DMS53 treated with DMSO at 0.1 percent for 48 hours (cell line): ENCODE measurements around the gene MAB21L4.

Source experiments
- DNase-seq: peaks from one replicate; lab custom pipeline; 2025; ENCODE audit not compliant: unreplicated experiment; lab: John Stamatoyannopoulos, UW

Gene MAB21L4

DNA sequence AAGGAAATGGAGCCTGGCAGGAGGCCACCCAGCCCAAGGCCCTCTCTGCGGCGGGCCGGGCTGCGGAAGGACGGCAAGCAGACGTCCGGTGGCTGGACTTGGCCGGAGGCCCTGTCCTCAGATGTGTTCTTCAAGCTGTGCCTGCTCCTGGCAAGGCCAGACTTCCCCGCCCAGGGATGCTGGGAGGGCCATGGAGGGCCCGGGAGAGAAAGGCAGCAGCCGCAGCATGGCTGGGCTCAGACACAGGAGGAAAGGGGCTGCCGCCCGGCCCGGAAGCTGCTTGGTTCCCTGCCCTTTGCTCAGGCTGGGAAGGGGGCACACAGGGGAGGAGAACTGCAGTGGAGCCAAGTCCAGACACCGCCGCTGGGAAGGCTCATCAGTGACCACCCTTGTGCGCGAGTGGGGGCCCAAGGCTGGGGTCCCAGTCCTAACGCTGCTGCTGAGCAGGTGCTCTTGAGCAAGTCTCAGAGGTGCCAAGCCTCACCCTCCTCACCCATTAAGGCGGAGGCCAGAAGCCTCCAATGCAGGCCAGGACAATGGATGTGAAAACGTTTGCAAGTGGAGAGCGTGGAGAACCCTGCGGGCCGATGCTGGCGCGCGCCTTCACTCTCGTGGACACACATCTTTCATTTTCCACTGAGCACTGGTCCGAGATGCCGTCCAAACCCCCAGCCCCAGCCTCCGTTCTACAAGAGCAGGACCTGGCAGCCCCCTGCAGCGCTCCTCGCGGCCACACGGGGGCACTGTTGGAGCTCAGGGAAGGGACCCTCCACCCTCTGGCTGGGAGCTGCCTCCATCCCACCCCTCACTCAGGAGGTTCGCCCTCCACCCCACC, 18.1 kb upstream of the MAB21L4 start:
- no peak for DNase-seq

DNA sequence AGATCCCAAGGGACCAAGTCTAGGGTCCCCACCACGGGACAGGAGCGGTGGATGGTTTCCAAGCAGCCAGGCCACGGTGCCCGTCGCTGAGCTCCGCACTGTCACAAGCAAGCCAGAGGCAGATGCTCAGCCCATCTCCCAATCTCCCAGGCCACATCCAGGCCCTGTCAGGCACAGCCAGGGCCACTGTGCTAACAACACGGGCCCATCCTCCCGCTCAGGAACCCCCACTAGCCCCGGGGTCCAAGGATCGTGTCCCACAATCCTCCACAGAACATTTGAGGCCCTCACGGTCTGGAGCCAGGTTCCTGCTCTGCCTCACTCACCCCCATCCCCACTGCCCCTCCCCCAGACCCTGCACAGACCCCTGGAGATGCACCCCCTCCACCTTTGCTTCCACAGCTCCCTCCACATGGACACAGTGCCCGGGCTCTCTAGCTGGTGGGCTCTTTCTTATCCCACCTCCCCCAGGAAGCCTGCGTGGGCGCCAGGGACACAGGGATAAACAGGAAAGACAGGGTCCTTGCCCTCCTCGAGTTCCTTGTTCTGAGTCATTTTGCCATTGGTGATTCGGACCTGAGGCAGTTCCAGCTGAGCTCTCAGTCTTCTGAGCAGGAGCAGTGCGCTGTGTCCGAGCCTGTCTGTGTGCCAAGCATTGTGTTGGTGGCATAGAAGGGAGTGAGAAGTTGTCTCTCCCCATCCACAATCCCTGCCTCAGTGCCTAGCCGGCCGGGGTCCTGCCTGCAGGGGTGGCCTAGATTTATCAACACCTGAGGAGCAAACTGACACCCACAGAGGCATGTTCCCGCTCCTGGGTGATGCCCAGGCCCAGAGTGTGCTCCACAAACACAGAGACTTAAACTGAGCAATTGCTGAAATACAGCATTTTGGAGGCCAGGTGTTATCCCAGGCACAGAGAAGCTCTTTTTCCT, 17.2 kb upstream of the MAB21L4 start:
- no peak for DNase-seq

DNA sequence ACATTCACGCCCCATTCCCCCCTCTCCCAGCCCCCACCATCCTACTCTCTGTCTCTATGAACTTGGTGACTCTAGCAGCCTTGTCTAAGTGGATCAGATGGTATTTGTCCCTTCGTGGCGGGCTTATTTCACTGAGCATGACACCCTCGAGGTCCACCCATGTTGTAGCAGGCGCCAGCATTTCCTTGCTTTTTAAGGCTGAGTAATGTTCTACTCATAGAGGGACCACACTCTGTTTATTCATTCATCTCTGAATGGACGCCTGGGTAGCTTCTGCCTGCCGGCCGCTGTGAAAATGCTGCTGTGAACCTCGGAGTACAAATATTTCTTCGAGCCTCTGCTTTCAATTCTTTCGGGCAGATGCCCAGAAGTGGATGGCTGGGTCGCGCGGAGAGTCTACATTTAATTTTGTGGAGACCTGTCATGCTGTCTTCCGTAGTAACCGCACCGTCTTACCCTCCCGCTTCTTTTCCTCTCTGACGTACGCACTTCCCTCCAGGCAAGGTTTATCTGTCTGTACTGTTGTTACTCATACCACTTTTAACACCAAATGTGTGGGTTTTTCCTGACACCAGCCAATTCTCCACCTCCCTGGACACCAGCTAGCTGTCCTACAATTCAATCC, 15.8 kb upstream of the MAB21L4 start:
- no peak for DNase-seq

DNA sequence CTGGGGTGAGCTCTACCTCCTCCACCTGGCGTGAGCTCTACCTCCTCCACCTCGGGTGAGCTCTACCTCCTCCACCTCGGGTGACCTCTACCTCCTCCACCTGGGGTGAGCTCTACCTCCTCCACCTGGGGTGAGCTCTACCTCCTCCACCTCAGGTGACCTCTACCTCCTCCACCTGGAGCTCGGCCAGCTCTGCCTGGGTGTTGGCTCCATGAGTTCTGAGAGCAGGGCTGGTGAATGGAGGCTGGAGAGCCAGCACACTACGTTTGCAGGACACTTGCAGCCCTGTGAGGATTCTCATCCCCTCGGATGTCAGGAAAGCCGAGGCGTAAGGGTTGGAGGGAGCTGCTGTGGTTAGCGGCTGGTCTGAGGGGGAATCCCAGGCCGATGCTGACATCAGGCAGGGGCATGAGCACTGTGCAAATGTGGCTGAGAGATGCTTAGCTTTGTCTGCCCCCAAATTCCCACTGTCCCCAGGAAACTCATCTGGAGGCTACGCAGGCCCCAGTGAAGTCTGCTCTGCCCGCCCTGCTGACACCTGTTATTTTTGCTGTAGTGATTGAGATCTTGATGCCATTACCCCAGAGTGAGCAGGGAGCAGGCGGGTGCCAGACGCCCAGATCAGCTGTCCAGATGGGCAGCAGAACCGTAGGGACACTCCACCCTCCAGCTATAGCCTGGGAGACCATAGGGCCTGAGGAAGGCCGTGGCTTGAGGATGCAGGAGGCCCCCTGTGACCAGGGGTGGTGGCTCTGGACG, 13.4 kb upstream of the MAB21L4 start:
- no peak for DNase-seq

DNA sequence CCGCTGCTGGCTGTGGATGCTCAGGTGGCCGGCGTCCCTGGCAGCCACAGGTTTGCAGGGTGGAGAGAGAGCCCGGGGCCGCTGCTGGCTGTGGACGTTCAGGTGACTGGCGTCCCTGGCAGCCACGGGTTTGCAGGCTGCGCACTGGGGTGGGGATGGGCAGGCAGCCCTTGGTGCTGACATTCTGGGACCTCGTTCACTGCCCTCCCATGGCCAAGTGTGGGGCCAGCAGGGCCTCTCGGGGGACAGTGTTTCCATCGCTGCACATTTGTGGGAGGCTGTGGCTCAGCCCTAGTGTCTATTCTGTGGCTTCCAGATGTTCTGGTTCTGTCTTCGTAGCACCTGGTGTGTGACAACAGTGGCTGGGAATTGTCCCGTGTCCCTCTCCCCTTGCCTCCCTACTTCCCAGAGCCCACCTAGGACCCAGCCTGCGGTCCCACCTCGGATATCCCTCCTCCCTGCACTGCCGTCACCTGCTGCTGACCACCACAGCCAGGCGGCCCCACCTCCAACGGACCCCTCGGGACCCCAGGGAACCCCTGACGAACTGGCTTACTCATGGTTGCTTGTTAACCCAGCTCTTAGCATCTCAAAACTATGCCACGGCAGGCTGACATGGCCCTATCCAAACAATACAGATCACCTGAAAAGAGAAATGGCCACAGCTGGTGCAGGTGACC, 11.1 kb upstream of the MAB21L4 start:
- no peak for DNase-seq

DNA sequence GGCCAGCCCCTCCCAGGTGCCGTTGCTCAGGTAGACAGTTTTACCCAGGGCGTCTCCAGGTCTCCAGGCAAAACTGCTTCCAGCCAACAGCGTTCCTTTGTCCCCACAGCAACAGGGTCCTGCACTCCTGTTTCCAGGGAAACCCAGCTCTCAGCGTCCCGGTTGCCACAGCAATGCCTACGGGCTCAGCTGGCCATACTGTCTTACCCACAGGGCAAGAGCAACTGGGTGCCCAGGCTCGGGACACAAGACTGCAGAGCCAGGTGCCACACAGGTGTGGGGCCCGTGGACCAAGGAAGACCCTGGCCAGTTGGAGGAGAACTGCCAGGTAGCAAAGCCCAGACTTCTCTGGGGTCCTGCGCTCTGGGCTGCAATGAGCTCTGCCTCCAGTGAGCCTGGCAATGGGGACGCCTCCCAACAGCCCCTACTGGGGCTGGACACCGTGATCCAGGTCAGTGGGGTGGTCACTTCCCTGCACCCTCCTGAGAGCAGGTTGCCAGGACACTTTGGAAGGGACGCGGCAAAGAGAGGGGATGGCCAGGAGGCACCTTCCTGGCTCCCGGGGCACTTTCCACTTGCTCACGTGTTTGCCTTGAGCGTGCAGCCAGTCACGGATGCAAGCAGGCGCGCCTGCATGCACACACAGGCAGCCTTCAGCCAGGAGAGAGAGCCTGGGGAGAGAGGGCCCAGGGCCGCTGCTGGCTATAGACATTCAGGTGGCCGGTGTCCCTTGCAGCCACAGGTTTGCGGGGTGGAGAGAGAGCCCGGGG, 10.4 kb upstream of the MAB21L4 start, which contains the start of gene CROCC2:
CROCC2 (plus strand) TSS at position 196 of the 770 bp plus-strand sequence; CDS start at position 374, 178 bp downstream.
- no peak for DNase-seq

DNA sequence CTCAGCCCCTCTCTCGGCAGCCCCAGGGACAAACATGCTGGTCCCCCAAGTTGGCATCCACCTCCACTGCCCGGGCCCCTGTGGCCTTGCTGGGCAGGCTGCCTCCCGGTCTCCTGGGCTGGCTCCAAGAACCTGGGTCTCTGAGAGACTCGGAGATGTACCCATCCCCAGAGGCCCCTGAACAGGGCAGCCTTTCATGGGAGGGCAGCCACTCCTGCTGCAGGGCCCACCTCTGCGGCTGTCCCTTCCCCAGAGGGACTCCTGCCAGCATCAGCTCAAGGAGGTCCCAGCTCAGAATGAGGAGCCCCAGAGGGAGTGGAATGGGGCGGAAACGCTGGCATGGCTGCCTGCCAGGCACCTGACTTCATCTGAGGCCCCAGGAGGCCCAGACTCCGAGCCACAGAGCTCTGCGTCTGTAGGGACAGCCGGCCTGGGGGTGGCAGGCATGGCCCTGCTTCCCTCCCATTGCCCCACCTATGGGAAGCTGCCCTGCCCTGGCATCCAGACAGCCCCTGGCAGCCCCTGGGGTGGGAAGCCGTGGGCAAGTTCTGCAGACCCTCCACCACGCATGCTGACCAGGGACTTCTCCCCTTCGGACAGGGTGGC, 9.3 kb upstream of the MAB21L4 start:
- peak; percentile 21 for DNase-seq

DNA sequence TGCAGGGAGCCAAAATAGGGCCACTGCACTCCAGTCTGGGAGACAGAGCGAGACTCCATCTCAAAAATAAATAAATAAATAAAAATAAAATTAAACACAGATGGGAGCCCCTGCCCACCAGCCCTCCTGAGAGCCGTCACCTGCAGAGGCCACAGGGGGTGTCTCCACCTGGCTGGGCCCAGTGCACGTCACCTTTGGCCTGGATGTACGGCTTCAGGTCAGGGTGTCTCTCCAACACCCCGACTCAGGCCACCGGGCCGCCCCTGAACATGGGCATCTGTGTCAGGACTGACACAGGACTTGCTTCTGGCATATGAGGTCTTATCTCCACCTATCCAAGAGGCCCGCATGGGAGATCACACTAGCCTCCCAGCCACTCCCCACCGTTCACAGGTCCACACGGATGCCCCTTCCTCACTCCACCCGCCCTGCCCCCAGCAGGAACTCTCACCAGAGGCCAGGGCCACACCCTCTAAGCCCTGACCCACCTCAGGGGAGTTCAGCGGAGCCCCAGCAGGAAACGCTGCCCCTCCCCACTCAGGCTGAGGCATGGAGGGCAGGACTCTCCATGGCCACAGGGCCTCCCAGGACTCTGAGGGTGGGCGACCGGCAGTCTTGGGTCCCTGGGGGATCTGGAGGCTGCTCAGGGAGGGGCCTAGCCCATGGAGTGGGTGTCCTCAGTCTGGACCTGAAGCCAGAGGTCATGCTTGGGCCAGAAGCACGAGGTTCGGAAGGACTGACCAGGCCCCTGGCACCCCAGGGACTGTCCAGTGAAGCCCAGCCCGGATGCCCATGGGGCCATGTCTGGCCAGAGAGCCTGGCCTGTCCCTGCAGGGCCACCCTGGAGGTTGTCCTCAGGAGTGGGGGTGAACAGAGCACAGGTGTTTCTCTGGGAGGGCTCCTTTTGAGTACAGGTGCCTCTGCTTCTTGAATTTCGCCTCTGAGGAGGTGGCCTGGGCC, 8.5 kb upstream of the MAB21L4 start:
- DNase-seq, result no peak

DNA sequence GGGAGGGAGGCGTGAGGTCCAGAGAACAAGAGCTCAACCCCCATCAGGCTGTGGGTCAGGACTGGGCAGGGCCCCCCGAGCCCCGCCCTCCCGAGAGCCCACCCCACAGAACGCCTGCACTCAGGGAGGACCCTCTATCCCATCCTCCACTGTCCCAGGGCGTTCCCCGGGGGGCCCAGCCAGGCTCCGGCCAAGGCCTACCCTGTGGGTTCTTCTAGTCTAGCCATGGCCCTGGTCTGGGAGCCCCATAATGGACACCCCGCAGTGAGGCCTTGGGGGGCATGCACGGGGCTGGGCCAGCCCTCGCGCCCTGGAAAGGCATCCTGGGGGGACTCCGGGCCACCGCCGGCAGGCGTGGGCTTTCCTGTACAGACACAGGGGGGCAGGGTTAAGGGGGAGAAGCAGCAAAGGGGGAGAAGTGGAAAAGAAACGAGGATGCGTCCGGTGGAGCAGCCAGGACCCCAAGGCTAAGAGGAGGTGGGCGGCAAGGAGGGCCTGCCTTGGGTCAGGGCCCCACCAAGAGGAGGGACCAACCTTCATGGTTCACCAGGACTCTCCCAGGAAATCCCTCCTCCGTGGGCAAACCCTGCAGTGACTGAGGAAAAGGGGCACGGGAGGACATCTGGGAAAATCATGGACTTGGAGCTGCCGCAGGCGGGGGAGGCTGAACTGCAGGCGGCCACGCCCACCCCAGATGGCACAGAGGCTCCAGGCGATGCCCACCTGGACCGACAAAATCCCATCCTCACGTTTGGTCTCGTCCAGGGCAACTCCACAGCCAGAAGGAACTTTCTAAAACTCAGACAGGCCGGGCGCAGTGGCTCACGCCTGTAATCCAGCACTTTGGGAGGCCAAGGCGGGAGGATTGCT, 7.5 kb upstream of the MAB21L4 start:
- no peak for DNase-seq

DNA sequence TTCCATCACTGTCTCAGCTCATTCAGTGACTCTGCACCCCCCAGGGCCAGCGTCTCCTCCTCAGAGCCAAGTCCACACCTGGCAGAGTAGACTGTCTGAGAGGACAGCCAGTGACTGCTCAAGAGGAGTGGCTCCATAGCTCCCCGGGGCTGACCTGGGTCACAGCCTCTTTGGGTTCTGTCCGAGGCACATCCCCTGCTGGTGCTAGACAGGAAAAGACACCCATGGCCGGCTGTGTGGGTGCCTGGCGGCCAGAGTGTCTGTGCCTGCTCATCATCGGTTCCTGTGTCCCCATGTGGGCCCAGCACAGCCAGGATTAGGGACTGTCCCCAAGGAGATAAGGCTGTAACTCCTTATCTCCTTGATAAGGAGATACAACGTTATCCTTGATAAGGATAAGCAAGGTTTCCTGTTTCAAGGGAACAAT, 6.7 kb upstream of the MAB21L4 start:
- DNase-seq, result no peak

DNA sequence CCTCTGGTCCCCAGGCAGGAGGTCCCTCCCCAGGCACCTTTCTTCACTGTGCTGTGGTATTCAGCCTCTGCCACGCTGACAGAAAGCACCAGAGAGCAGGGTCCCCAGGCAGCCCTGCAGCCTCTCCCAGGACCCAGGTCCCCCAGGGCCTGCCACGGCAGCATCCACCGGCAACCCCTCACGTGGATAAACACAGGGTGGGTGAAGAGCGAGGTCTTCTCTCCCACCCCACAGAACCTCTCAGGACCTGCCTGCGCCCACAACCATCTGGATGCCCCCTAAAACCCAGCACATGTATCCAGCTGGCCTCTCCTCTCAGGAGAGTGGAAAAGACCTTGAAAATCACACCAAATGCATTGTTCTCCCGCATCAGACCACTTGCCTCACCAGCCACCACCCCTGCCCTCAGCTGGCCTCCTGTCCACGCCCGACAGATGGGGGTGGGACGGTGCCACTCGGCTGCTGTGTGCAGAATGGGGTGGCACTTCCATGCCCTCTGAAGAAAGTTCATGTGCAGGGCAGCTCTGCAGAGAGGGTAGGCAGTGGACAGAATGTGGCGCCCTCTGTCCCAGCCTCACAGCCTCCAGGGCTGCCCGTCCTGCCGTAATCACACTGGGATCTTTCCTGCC, 6.1 kb upstream of the MAB21L4 start:
- no peak for DNase-seq

DNA sequence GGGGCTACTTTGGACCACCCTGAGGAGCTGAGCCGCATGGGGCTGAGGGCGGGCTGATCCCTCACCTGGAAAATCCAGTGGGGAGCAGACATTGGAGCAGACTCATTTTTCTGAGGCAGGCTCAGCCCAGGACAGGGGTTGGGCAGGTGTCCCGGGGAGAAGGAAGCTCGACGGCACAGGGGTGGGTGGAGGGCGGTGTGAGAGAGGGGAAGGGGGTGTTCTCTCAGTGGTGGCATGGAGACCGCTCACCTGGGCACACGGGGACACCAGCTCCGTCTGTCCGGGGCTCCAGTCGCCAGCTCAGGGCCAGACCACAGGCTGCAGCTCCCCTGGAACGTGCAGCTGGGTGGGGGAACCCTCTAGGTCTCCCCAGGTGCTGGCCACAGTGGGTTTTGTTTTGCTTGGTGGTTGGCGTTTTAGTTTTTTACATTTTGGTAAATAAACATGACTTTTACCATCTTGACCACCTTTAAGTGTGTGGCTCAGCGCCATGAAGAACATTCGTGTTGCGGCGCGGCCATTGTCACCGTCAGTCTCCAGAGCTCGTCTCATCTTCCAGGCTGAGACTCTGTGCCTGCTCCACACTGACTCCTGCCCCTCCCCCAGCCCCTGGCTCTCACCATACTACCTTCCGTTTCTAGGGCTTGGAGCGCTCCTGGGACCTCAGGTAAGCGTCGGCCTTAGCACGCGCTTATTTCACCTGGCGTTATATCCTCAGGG, 4.3 kb upstream of the MAB21L4 start:
- no peak for DNase-seq

DNA sequence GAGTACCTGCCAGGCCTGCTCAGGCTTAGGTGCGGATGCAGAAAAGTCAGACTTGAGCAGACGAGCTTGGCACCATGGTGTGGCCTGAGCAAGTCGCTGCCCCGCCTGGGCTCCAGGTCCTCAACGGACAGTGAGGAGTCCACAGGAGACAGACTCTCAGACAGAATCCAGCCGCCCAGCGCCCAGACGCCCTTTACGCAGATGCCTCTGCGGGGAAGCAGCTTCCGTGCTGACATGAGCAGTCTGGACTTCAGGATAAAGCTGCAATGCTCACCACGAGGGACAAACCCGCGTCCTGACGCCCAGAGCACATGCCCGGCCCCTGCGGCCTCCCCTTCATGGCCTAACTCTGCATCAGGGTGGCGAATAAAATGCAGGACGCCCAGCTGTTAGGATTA, 3.5 kb upstream of the MAB21L4 start:
- no peak for DNase-seq

DNA sequence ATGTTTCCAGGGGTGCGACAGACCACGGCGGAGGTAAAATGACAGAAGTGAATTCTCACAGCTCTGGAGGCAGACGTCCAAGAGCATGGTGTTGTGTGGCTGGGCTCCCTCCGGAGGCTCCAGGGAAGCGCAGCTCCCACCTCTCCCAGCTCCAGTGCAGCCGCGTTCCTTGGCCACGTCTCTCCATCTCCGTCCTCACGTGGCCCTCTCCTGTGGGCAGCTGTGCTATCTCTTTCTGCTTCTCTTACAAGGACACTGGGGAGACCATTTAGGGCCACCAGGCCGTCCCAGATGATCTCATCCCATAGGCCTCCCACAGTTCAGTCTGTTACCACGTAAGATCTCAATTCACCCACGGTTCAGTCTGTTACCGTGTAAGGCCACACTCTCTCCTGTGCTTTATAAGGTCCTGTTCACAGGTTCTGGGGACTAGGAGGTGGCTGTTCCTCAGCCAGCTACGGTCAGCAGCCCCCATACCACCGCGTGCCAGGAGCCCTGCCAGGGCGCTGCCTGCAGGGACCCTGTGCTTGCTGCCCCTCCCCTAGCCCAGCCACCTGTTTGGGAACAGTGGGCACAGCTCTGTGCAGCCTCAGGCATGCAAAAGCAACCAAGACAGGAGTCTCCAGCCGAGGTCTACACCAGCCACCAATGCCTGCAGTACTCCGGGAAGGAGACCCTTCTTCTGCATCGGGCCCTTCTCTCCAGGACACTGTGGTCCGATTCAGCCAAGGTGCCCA, 2.9 kb upstream of the MAB21L4 start:
- DNase-seq, result no peak

DNA sequence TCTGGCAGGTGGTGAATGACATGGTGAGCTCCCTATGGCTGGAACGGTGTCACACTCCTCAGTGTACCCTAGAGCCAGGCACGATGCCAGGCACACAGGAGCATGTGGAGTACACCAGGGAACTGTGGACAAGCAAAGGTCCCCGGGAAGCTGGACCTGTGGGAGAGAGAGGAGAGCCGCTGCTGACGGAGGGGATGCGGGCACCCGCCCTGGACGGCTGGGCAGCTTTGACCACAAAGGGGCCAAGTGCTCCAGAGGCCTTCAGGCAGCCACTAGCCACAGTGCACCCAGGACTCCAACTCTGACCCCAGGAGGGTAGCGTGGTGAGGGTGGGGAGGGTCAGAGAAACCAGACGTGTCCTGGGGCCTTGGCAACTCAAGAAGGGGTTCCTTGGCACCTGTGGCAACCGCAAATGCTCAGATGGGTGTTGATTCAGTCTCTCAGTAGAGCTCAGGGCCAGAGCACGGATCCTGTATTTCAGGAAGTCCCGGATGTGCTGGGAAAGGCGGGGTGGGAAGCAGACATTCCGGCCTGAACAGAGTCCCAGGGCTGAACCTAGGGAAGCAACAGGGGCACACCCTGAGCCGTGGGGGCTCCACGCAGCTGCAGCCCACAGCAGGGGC, 2.3 kb upstream of the MAB21L4 start:
- no peak for DNase-seq
